ENCODE results near the gene MRGPRG.

DNA sequence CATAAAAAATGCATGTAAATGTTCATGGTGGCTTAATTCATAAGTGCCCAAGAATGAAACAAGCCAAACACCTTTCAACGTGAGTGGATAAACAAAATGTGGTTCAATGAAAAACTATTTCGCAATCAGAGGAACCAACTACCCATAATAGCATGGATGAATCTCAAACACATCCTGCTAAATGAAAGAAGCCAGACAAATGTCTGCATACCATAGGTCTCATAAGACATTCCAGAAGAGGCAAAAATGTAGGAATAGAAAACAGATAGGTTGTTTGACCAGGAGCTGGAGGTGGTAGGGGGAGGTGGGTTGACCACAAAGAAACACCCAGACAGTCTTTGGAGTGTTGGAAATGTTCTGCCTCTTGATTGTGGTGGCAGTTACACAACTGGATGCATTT lies 40.3 kb downstream of the MRGPRG start:
- TF ChIP-seq, protein P1, sequence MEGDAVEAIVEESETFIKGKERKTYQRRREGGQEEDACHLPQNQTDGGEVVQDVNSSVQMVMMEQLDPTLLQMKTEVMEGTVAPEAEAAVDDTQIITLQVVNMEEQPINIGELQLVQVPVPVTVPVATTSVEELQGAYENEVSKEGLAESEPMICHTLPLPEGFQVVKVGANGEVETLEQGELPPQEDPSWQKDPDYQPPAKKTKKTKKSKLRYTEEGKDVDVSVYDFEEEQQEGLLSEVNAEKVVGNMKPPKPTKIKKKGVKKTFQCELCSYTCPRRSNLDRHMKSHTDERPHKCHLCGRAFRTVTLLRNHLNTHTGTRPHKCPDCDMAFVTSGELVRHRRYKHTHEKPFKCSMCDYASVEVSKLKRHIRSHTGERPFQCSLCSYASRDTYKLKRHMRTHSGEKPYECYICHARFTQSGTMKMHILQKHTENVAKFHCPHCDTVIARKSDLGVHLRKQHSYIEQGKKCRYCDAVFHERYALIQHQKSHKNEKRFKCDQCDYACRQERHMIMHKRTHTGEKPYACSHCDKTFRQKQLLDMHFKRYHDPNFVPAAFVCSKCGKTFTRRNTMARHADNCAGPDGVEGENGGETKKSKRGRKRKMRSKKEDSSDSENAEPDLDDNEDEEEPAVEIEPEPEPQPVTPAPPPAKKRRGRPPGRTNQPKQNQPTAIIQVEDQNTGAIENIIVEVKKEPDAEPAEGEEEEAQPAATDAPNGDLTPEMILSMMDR (conservative IDR thresholded peaks at IDR 0.05; ENCODE audit: low read depth, low read length) = no peak
- TF ChIP-seq SMC3 (IDR thresholded peaks at IDR 0.05; ENCODE audit: low read depth, low read length) (no peak), RFX5 (IDR thresholded peaks at IDR 0.05; ENCODE audit: low read depth, low read length) (no peak), CHD1 (IDR thresholded peaks at IDR 0.05; ENCODE audit: low read depth, low read length) (no peak), CEBPB (IDR thresholded peaks at IDR 0.05; ENCODE audit: low read depth, low read length) (peak; percentile 94)

Measured in IMR-90 (cell line).